GM12878 (cell line): ENCODE results near the gene DVL2. TPM values are rescaled to one million over a fixed set of nuclear protein-coding genes. Genes with fewer than 3 reads are reported as not detected.

Experiments
- ATAC-seq: fragments of 200-7000 bp; cut with Tn5 transposase; 3 replicates; pipeline ENCODE4 v1.9.1; 2020; ENCODE audit warnings: mild to moderate bottlenecking, moderate library complexity
- BruUV-seq: library from RNA; stranded (reverse); fragments of 400-500 nt; replicated peaks from 2 replicates; lab custom pipeline; 2021; lab: Mats Ljungman, UMichigan
- CTCF ChIA-PET: fragments of 300-600 bp; sonication (Branson Sonifier 250); formaldehyde crosslinking; extraction: SDS; loops from one replicate; lab custom pipeline; 2021; ENCODE audit warnings: inconsistent platforms; lab: Yijun Ruan, JAX
- POLR2A ChIA-PET: fragments of 350-600 bp; formaldehyde crosslinking; extraction: SDS; loops from one replicate; lab custom pipeline; 2021; ENCODE audit warnings: inconsistent platforms; lab: Charles Lee
- RAD21 ChIA-PET: fragments of 300-600 bp; sonication (Branson Sonifier 250); formaldehyde crosslinking; loops from one replicate; lab custom pipeline; 2023; ENCODE audit warnings: antibody characterized with exemption; ENCODE audit not compliant: unreplicated experiment; lab: Charles Lee
- SMC1A ChIA-PET: fragments of 300-600 bp; sonication (Branson Sonifier 250); formaldehyde crosslinking; loops from one replicate; lab custom pipeline; 2023; ENCODE audit not compliant: unreplicated experiment, uncharacterized antibody; lab: Charles Lee
- DNase-seq: peaks from one replicate; pipeline ENCODE4 v3.0.0-alpha.2; 2011; ENCODE audit warnings: low read depth, low spot score
- FAIRE-seq: peaks from 3 replicates; lab custom pipeline; 2011; peaks lifted over from hg19 to GRCh38; lab: Jason Lieb, UNC
- H2AFZ ChIP-seq: 2 replicates; pipeline ENCODE4 v1.6.0; 2011; ENCODE audit warnings: low read depth, low read length, control low read depth; ENCODE audit not compliant: control insufficient read depth
- H3K27ac ChIP-seq: 2 replicates; pipeline ENCODE4 v1.5.1; 2011; ENCODE audit warnings: control low read depth; ENCODE audit not compliant: control insufficient read depth, insufficient read depth
- H3K27me3 ChIP-seq, 2 experiments: replicated peaks in 1 of 2; 2 replicates each; pipeline versions ENCODE4 v1.6.0 to v1.6.1; 2011; ENCODE audit warnings: low read length in 1 of 2; ENCODE audit not compliant: control insufficient read depth in 2 of 2, insufficient read depth in 2 of 2
- H3K36me3 ChIP-seq, 2 experiments: 2 replicates each; pipeline ENCODE4 v1.5.1; 2011; ENCODE audit warnings: low read length in 1 of 2; ENCODE audit not compliant: control insufficient read depth in 2 of 2, insufficient read depth in 2 of 2
- H3K4me1 ChIP-seq: 2 replicates; pipeline ENCODE4 v1.6.1; 2011; ENCODE audit warnings: mild to moderate bottlenecking, low read length, moderate library complexity, mixed read lengths; ENCODE audit not compliant: control insufficient read depth, insufficient read depth
- H3K4me2 ChIP-seq: 2 replicates; pipeline ENCODE4 v1.6.0; 2011; ENCODE audit warnings: control low read depth; ENCODE audit not compliant: control insufficient read depth, insufficient read depth
- H3K4me3 ChIP-seq: fragments of 200-600 bp; sonication (generic); 2 replicates; pipeline ENCODE4 v1.5.1; 2016
- H3K79me2 ChIP-seq: 2 replicates; pipeline ENCODE4 v1.6.0; 2011; ENCODE audit warnings: low read length; ENCODE audit not compliant: control insufficient read depth, insufficient read depth
- H3K9ac ChIP-seq: 2 replicates; pipeline ENCODE4 v1.8.0; 2011; ENCODE audit warnings: low read length, control low read depth, mixed read lengths; ENCODE audit not compliant: control insufficient read depth, insufficient read depth
- H3K9me3 ChIP-seq: replicated peaks from 3 replicates; pipeline ENCODE4 v1.5.1; 2011; ENCODE audit warnings: mild to moderate bottlenecking, low read length; ENCODE audit not compliant: control insufficient read depth, insufficient read depth
- H4K20me1 ChIP-seq: 2 replicates; pipeline ENCODE4 v1.6.0; 2011; ENCODE audit not compliant: control insufficient read depth, insufficient read depth
- BCLAF1 ChIP-seq: fragments of 450-650 bp; IDR thresholded peaks from 2 replicates; pipeline ENCODE4 v1.6.1; 2017; ENCODE audit warnings: antibody characterized with exemption, mild to moderate bottlenecking, moderate library complexity
- CBFB ChIP-seq: IDR thresholded peaks from 2 replicates; pipeline ENCODE4 v1.6.1; 2016; ENCODE audit warnings: antibody characterized with exemption, low read depth
- CEBPB ChIP-seq, 2 experiments: fragments of 150-350 bp in 1 of 2; IDR thresholded peaks; 2 replicates each; pipeline ENCODE4 v1.6.1; 2012 to 2014; ENCODE audit warnings: low read depth in 2 of 2, low read length in 2 of 2, borderline replicate concordance in 1 of 2, inconsistent platforms in 1 of 2
- NRF1 ChIP-seq: conservative IDR thresholded peaks from 2 replicates; pipeline ENCODE4 v1.6.1; 2011; ENCODE audit warnings: mild to moderate bottlenecking, low read depth, low read length, improper control_type of control experiment
- RCOR1 ChIP-seq: conservative IDR thresholded peaks from 2 replicates; pipeline ENCODE4 v1.6.1; 2012; ENCODE audit warnings: low read depth, low read length, improper control_type of control experiment
- ZBTB11 ChIP-seq: fragments of 450-650 bp; formaldehyde crosslinking; IDR thresholded peaks from 2 replicates; pipeline ENCODE4 v1.5.0; 2022; ENCODE audit warnings: mild to moderate bottlenecking, missing genetic modification characterization
- WGBS: methylation state at CpG from one replicate; pipeline ENCODE4 v1.1.6; 2016; ENCODE audit warnings: low lambda C conversion rate; ENCODE audit not compliant: insufficient replicate concordance, insufficient coverage; ENCODE audit errors: missing lambda C conversion rate; 5-methylcytosine and 5-hydroxymethylcytosine counted together
- in situ Hi-C: fragments of 300-500 bp; cut with MboI; formaldehyde crosslinking; loops from 9 replicates; pipeline ENCODE4 v1.14.3; 2018; ENCODE audit warnings: mixed read lengths
- intact Hi-C: fragments of 100-400 bp; cut with micrococcal nuclease; formaldehyde crosslinking; loops from one replicate; pipeline ENCODE4 v1.14.2; 2022; ENCODE audit not compliant: unreplicated experiment
- polyA plus RNA-seq, 11 experiments: library from polyadenylated mRNA; depleted of rRNA in 4 of 11; unstranded in 6 of 11; stranded (reverse) in 5 of 11; fragments of >200 nt; fragmentation: Nextera tagmentation in 4 of 11; fragmentation: Illumina TruSeq in 1 of 11; extraction: Ambion mirVana in 4 of 11; extraction: Trizol in 1 of 11; gene quantifications; 1 replicate in 1 of 11; 2 replicates in 10 of 11; pipeline versions ENCODE4 v1.2.1 to v1.2.3, GENCODE V29; 2011 to 2016; ENCODE audit warnings: inconsistent platforms in 2 of 11, missing spikeins in 2 of 11, low read depth in 1 of 11
- total RNA-seq, 4 experiments: library from RNA; depleted of rRNA in 3 of 4; stranded (reverse); fragments of >200 nt in 3 of 4; fragmentation: Illumina TruSeq in 1 of 4; extraction: Trizol in 1 of 4; gene quantifications; 2 replicates each; pipeline versions ENCODE4 v1.2.1 to v1.2.3, GENCODE V29; 2013 to 2021

The DVL2 gene
- total and polyA plus RNA-seq, 10 of the 15 experiments (the other 5 are each of a cell fraction or from before 2014, with no cell fraction given) = 0.97 to 44.8 (median 23.2) TPM

- H3K9me3 ChIP-seq = no peaks in the 10 kb centered on the region
- H3K4me2 ChIP-seq = peak overlapping the region; percentile 89
- H3K27me3 ChIP-seq = no peaks in the 10 kb centered on the region
- FAIRE-seq (no peak), ATAC-seq (no peak), DNase-seq (no peak)
- WGBS = 70% methylated on average over 6 of the region's 6 CpGs
- H3K4me1 ChIP-seq = peaks cover 10% of the 10 kb centered on the region
- ChIA-PET CTCF (interaction anchor here (1.0 to 3.2 kb wide), 5 partner anchors 8 to 49 kb away, joined by 3 to 18 read pairs (median 5); partner anchors contain the start of genes ACADVL, DLG4 and PHF23), POLR2A (interaction anchor here (1.1 to 4.4 kb wide), 5 partner anchors 10 to 81 kb away, joined by 4 to 99 read pairs (median 7); partner anchors contain the start of genes ACADVL, DLG4, DVL2 and GABARAP), RAD21 (interaction anchor here (0.7 to 1.4 kb wide), 8 partner anchors 8 to 634 kb away, joined by 3 to 9 read pairs (median 4); partner anchors contain the start of genes ACADVL, DLG4, DVL2 and PHF23), SMC1A (interaction anchor here (0.7 to 3.6 kb wide), 6 partner anchors 8 to 29 kb away, joined by 3 to 26 read pairs (median 4); partner anchors contain the start of genes ACADVL, DVL2, GABARAP and PHF23)
- in situ Hi-C loops (no loop called here), intact Hi-C loops (no loop called here)
- H4K20me1 ChIP-seq = no peaks in the 10 kb centered on the region
- no peak overlapping the region for H2AFZ ChIP-seq
- H3K9ac ChIP-seq = peak overlapping the region; percentile 91
- H3K36me3 ChIP-seq = peaks cover 5 to 16% of the 10 kb centered on the region in 2 experiments; a peak in 3 of 4 replicates
- peak overlapping the region; percentile 87 for H3K27ac ChIP-seq
- TF ChIP-seq RCOR1 = no peak
- no peak for TF ChIP-seq ZBTB11 (CRISPR knock-in tag)
- no peak for TF ChIP-seq BCLAF1
- TF ChIP-seq NRF1 = no peak
- no peak for TF ChIP-seq CEBPB (IDR thresholded peaks at IDR 0.05; ENCODE audit: borderline replicate concordance in 1 of 2, low read depth in 2 of 2, low read length in 2 of 2)
- TF ChIP-seq CBFB = no peak
- BruUV-seq = no TSS peak
- H3K4me3 ChIP-seq = peak overlapping the region; percentile 90
- H3K79me2 ChIP-seq = peaks cover 60% of the 10 kb centered on the region
Measured at GRCh38 chr17:7249214-7249613, 14.9 kb upstream of the DVL2 start.
